GM12801 (cell line): ENCODE results near the gene C1QTNF9.

Source experiments
- TF ChIP-seq, protein P1 (sequence below): IDR thresholded peaks from one replicate; pipeline ENCODE4 v1.5.1; 2011; ENCODE audit warnings: control low read depth; ENCODE audit not compliant: insufficient read length; ENCODE audit errors: extremely low read depth

Gene C1QTNF9

DNA sequence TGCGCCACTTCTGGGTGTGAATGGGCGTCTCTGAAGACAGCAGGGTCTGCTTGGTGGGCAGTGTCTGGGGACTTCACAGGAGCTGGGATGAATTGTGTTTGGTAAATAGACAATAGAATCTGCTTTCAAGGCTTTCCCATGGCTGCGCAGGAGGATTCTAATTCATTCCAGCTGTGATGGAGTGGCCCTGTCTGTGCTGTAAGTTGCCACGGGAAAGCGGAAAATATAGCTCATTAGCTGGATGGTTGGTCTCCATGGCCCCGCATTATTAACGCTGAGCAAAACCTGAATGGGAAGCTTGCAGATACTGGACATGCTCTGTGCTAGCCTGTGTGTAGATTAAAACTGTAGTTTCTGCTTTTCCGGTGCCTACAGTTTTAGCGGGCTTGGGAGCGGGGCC, 15.6 kb upstream of the C1QTNF9 start:
- TF ChIP-seq, protein P1, sequence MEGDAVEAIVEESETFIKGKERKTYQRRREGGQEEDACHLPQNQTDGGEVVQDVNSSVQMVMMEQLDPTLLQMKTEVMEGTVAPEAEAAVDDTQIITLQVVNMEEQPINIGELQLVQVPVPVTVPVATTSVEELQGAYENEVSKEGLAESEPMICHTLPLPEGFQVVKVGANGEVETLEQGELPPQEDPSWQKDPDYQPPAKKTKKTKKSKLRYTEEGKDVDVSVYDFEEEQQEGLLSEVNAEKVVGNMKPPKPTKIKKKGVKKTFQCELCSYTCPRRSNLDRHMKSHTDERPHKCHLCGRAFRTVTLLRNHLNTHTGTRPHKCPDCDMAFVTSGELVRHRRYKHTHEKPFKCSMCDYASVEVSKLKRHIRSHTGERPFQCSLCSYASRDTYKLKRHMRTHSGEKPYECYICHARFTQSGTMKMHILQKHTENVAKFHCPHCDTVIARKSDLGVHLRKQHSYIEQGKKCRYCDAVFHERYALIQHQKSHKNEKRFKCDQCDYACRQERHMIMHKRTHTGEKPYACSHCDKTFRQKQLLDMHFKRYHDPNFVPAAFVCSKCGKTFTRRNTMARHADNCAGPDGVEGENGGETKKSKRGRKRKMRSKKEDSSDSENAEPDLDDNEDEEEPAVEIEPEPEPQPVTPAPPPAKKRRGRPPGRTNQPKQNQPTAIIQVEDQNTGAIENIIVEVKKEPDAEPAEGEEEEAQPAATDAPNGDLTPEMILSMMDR: no peak

DNA sequence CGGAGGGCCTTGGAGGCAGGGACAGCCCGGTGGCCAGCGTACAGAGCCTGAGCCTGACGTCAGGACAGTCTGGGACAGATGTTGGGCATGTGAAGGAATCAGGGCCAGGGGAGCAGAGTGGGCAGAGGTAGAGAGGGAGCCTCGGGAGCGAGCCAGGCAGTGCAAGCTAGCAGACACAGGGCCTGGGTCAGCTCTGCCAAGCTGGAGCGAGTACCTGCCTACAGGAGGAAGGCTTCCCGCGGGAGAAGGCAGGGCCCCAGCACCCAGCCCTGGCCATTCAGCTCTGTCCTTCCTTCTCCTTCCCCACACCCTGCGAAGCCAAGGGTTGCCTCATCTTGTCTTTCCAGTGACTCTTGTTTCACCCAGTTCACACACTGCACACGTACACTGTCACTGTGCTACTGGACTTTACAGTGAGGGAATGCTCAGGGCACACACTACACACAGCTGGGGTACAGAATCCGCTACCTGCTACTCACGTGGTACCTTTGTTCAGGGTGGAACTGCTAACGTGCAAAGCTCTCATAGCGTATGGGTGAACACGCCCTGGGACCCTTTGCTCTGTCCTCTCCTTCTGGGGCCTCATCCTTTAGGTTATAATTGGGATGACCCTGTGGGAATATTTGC, 9.8 kb upstream of the C1QTNF9 start:
- TF ChIP-seq, protein P1: no peak

DNA sequence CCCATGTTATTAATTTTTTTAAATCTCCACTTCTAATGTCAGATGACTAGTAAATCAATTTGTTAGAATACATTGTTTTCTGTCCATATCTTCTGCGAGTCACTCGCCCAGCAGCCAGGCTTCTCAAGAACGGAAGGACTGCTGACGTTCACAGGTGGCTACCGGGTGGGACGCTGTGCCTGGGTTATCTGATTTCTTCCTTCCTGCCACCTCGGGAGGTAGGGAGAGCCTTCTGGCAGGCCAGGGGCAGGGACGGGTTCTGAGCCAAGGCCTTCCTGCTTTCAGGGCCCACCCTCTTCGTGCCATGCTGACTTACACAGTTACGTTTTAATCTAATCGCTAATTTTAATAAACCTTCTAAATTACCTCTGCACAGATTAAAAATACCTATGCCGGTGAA, 7.9 kb upstream of the C1QTNF9 start:
- TF ChIP-seq, protein P1: no peak

DNA sequence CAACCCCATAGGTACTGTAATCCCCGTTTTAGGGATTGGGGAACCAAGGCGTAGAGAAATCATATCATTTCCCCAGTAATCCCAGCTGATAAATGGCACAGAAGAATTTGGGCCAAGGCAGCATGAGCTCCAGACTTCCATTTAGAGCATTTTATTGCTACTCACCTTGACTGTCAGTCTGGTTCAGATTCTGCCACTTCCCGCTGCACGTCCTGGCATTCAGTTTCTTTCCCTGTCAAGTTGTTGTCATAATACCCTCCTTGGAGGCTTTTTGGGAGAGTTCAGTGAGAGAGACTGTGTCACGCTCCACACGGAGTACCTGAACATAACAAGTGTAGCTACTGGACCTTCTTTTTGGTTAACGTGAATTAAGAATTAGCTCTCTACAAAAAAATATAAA, 7.5 kb upstream of the C1QTNF9 start:
- TF ChIP-seq, protein P1: no peak

DNA sequence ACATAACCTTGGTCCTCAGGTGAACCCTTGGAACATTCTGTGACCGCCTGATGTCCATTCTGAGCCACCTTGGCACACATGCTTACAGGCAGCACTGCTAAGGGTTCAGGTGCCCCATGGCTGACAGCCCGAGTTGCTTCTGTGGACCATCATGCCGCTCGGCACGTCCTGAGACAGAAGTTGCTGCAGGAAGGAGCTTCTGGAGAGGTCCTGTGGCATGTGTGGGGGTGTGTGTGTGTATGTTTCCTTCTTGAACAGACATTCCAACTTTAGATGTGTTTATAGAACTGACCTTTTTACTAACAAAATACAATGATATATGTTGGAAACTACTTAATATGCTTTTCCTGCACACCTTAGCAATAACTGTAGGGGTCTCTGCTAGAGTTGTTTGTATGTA, 4.8 kb upstream of the C1QTNF9 start:
- TF ChIP-seq, protein P1: no peak

DNA sequence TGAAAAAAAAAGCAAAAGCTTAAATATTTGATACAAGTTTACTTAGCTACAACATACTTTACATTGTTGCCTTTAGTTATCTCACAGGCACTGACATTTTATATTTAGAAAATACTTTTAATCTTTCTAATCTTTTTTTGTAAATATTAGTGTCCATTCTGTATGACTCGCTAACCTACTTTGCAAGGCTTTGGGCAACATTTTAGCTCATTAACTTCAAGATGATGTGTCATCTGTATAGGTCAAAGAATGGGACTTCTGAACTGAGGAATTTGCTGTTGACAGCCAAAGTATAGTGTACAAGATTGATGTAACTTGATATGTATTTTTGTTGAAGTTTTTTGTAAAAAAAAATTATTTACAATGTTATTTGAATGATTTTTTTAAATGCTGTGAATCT, 2.7 kb upstream of the C1QTNF9 start:
- TF ChIP-seq, protein P1: no peak

DNA sequence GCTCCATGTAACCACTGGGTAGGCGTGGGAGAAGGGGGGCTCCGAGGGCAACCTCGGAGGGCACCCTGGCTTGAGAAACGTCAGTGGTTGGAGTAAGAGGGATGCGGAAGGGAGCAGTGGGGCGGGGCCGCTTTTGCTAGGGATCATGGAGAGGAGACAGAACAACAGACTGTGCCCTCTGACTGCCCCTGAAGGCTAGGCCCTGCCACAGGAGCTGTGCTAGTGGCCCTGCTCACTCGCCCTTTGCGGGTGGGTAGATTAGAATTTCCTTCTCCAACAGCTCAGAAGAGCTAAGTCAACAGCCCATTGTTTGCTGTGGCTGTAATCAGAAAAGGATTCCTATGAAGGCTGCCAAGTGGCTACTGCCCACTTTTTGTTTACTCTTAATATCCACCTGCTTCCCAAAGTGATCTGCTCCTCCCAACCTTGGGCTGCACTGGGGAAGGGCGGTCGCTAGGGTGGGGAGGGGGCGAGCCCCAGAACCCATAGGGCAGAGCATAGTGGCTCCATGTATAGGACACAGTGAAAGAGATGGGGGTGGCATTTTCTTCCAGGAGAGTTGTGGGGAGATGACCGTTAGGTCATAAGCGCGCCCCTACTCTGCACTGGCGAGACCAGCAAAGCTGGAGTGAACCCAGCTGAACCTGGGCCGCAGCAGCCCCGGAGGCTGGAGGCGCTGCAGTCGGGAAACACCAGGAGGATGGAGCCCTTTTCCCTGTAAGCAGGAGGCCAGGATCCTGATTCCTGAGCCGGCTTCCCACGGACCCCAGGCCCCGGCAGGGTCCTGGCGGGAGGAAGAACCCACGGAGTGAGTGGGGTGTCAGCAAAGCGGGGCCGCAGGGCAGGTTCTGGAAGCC, 1.9 kb upstream of the C1QTNF9 start:
- TF ChIP-seq, protein P1: no peak
